Testis (tissue), 3 donors: ENCODE measurements around the gene IRS1. TPM values are rescaled to one million over a fixed set of nuclear protein-coding genes. Genes with fewer than 3 reads are reported as not detected.

ENCODE experiments used
- DNase-seq: peaks from one replicate; pipeline ENCODE4 v3.0.0-alpha.2; 2019
- H3K27ac ChIP-seq, 2 donors: fragments of 200-600 bp; sonication (generic); one replicate each; pipeline ENCODE4 v1.5.1; 2019
- H3K27me3 ChIP-seq: fragments of 200-600 bp; sonication (generic); one replicate; pipeline ENCODE4 v1.5.1; 2019
- H3K36me3 ChIP-seq: fragments of 200-600 bp; sonication (generic); one replicate; pipeline ENCODE4 v1.5.1; 2017; ENCODE audit warnings: low read depth; ENCODE audit errors: missing control alignments
- H3K4me1 ChIP-seq: fragments of 200-600 bp; sonication (generic); one replicate; pipeline ENCODE4 v1.5.1; 2019
- H3K4me3 ChIP-seq, 2 donors: fragments of 200-600 bp; sonication (generic); one replicate each; pipeline ENCODE4 v1.5.1; 2017 to 2019
- H3K9me3 ChIP-seq: fragments of 200-600 bp; sonication (generic); one replicate; pipeline ENCODE4 v1.5.1; 2017
- POLR2A ChIP-seq: fragments of 450-650 bp; IDR thresholded peaks from one replicate; pipeline ENCODE4 v1.6.1; 2017; ENCODE audit warnings: antibody characterized with exemption, mild to moderate bottlenecking, moderate library complexity
- WGBS, 2 donors: methylation state at CpG; one replicate each; pipeline ENCODE4 v1.1.5; 2018; 5-methylcytosine and 5-hydroxymethylcytosine counted together
- intact Hi-C: fragments of 100-400 bp; cut with DNase I; formaldehyde crosslinking; loops from one replicate; pipeline ENCODE4 v1.15.1; 2023; ENCODE audit warnings: low total_unique reads
- polyA plus RNA-seq: library from polyadenylated mRNA; stranded (reverse); fragments of 350-450 nt; fragmentation: Illumina TruSeq; extraction: RNeasy Lipid Tissue Mini Kit (QIAGEN cat#74804); gene quantifications from one replicate; pipeline ENCODE4 v1.2.3, GENCODE V29; 2014; ENCODE audit warnings: low read depth, low replicate concordance; ENCODE audit not compliant: insufficient read depth
- total RNA-seq, 2 donors: library from RNA; depleted of rRNA; stranded (reverse); fragments of >200 nt; gene quantifications; one replicate each; pipeline ENCODE4 v1.2.3, GENCODE V29; 2016
- TF ChIP-seq, protein P1 (sequence below), 3 experiments: fragments of 450-650 bp in 2 of 3; fragments of 200-600 bp in 1 of 3; sonication (generic) in 1 of 3; IDR thresholded peaks; one replicate each; pipeline ENCODE4 v1.5.1; 2016 to 2019; ENCODE audit warnings: antibody characterized with exemption in 3 of 3, mild to moderate bottlenecking in 2 of 3, moderate library complexity in 1 of 3

The IRS1 gene
- total and polyA plus RNA-seq, 3 donors from 2014 or later: 3.1 to 5.9 (median 3.1) TPM

DNA sequence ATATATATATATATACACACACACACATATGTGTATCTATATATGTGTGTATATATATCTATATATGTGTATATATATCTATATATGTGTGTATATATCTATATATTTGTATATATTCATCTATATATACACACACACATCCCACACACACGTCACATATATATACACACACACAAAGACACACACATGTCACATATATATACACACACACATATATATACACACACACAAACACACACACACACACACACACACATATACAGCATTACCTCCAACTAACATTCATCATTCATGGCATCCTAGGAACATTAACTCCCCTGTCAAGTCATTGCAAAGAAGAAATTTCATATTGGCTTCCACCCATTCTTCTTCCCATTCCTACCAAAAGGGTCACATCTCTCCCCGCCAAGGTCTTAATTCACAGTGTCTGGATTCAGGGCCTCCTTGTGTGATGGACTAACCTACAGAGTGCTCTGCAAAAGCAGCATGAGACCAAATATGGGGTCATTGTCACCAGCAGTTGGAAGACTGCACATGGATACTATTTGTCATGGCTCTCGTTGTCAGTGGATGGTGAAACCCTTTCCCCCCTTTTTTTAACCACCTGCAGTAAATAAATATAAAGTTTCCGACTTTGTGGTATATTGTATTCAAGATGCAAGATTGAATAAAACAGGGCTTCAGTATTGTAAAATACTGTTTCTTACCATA lies 67.0 kb downstream of the IRS1 start:
- no peak overlapping the region for H3K27ac ChIP-seq
- no peak overlapping the region for H3K4me3 ChIP-seq
- no peaks in the 10 kb centered on the region for H3K27me3 ChIP-seq
- no peak for TF ChIP-seq POLR2A
- TF ChIP-seq, protein P1, sequence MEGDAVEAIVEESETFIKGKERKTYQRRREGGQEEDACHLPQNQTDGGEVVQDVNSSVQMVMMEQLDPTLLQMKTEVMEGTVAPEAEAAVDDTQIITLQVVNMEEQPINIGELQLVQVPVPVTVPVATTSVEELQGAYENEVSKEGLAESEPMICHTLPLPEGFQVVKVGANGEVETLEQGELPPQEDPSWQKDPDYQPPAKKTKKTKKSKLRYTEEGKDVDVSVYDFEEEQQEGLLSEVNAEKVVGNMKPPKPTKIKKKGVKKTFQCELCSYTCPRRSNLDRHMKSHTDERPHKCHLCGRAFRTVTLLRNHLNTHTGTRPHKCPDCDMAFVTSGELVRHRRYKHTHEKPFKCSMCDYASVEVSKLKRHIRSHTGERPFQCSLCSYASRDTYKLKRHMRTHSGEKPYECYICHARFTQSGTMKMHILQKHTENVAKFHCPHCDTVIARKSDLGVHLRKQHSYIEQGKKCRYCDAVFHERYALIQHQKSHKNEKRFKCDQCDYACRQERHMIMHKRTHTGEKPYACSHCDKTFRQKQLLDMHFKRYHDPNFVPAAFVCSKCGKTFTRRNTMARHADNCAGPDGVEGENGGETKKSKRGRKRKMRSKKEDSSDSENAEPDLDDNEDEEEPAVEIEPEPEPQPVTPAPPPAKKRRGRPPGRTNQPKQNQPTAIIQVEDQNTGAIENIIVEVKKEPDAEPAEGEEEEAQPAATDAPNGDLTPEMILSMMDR (IDR thresholded peaks at IDR 0.05): no peak
- H3K9me3 ChIP-seq: no peaks in the 10 kb centered on the region
- intact Hi-C loops: no loop called here
- H3K36me3 ChIP-seq: no peaks in the 10 kb centered on the region
- DNase-seq: no peak
- WGBS, 2 donors: 90 to 93% methylated on average over 4 of the region's 4 CpGs
- H3K4me1 ChIP-seq: no peaks in the 10 kb centered on the region

DNA sequence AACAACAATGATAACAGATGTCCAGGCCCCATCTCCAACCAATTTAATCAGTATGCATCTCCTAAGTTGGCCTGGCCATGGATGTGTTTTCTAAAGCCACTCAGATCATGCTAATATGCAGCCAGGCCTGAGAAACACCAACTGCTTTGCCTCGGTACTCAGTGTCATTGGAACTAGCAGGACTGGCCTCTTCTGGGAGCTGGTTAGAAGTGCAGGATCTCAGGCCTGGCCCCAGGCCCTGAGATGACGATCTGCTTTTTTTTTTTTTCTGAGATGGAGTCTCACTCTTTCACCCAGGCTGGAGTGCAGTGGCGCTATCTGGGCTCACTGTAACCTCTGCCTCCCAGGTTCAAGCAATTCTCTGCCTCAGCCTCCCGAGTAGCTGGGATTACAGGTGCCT lies 69.1 kb downstream of the IRS1 start:
- no peak for TF ChIP-seq POLR2A
- TF ChIP-seq, protein P1 (IDR thresholded peaks at IDR 0.05): no peak
- Histone ChIP-seq H3K9me3 (no peaks in the 10 kb centered on the region), H3K4me3 (no peak overlapping the region), H3K4me1 (no peaks in the 10 kb centered on the region), H3K27me3 (no peaks in the 10 kb centered on the region), H3K36me3 (no peaks in the 10 kb centered on the region), H3K27ac (no peak overlapping the region)
- DNase-seq: no peak
- 75 to 79% methylated on average over 4 of the region's 4 CpGs for WGBS, 2 donors
- intact Hi-C loops: no loop called here

DNA sequence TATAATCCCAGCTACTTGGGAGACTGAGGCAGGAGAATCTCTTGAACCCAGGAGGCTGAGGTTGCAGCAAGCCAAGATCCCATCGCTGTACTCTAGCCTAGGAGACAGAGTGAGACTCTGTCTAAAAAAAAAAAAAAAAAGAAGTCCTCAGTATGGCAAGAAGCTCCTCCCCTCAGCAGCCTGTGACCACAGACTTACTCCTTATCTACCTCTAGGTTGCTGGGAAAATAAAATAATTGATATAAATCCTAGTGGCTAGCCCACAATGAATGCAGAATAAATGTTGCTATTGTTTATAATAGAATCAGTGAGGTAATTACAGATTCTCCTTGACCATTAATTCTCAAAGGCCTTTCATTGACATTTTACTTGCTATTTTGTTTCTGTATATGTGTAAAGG lies 70.6 kb downstream of the IRS1 start:
- WGBS, 2 donors: 96 to 100% methylated on average over 1 of the region's 1 CpG
- Histone ChIP-seq H3K27ac (no peak overlapping the region), H3K36me3 (no peaks in the 10 kb centered on the region), H3K4me1 (no peaks in the 10 kb centered on the region), H3K9me3 (no peaks in the 10 kb centered on the region), H3K27me3 (no peaks in the 10 kb centered on the region), H3K4me3 (no peak overlapping the region)
- DNase-seq: no peak
- intact Hi-C loops: loop anchor here (10.0 kb wide), 1 partner anchor 66 kb away; the partner anchor contains the start of gene IRS1
- TF ChIP-seq, protein P1 (IDR thresholded peaks at IDR 0.05): no peak
- no peak for TF ChIP-seq POLR2A

DNA sequence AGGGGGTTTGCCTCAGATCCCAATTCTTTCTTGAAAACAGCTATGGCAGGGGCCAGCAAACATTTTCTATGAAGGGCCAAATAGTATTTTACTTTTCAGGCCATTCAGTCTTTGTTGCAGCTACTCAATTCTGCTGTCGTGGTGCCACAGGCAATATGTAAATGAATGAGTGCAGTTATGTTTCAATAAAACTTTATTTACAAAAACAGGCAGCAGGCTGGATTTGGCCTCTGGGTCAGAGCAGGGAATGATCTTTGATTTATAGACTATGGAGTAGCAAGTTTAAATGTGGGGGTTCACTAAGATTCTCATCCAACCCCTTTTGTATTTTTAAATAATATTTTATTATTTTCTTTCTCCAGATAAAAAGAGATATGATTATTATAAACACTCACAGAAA lies 72.4 kb downstream of the IRS1 start:
- no peak for DNase-seq
- no peaks in the 10 kb centered on the region for H3K36me3 ChIP-seq
- no peak for TF ChIP-seq POLR2A
- TF ChIP-seq, protein P1 (IDR thresholded peaks at IDR 0.05): no peak
- no peak overlapping the region for H3K27ac ChIP-seq
- H3K9me3 ChIP-seq: no peaks in the 10 kb centered on the region
- H3K27me3 ChIP-seq: no peaks in the 10 kb centered on the region
- no peak overlapping the region for H3K4me3 ChIP-seq
- peaks cover 6% of the 10 kb centered on the region for H3K4me1 ChIP-seq
- WGBS, 2 donors: 41 to 64% methylated on average over 1 of the region's 1 CpG
- intact Hi-C loops: loop anchor here (10.0 kb wide), 1 partner anchor 68 kb away; the partner anchor contains the start of gene IRS1

DNA sequence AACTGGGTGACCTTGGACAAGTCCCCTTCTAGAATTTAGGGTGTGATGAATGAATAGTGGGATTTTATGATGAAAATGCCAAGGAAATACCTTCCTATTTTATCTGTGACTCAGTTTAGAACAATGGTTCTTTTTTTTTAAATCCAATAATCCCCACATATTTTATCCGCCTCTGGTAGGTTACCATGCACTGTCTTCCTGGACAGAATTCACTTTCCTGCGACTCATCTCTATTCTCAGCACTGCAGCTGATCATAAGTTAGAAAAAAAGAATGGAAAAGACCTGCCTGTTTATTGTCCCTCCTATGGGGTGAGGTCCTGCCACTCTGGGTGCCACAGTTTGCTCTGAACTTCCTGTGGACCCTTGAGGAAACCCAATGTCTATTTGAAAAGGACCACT lies 73.1 kb downstream of the IRS1 start:
- Histone ChIP-seq H3K4me1 (peaks cover 6% of the 10 kb centered on the region), H3K27ac (no peak overlapping the region), H3K27me3 (no peaks in the 10 kb centered on the region), H3K36me3 (no peaks in the 10 kb centered on the region), H3K9me3 (no peaks in the 10 kb centered on the region), H3K4me3 (no peak overlapping the region)
- no peak for TF ChIP-seq POLR2A
- 85 to 88% methylated on average over 2 of the region's 2 CpGs for WGBS, 2 donors
- intact Hi-C loops: loop anchor here (10.0 kb wide), 1 partner anchor 68 kb away; the partner anchor contains the start of gene IRS1
- no peak for DNase-seq
